Stimulated activated CD4-positive, alpha-beta T cell treated with anti-CD3 and anti-CD28 coated beads, Interleukin-15, amount 100 ng/mL, for 24 hours (primary cell): ENCODE data around the gene ROMO1.
"Not testable (repeated sequence)": the region's sequence is repeated elsewhere in the genome, so short reads cannot be mapped to it uniquely, and the experiment has no call there.

Experiments
- DNase-seq: peaks from one replicate; pipeline ENCODE4 v3.0.0-alpha.2; 2020

Gene ROMO1

DNA sequence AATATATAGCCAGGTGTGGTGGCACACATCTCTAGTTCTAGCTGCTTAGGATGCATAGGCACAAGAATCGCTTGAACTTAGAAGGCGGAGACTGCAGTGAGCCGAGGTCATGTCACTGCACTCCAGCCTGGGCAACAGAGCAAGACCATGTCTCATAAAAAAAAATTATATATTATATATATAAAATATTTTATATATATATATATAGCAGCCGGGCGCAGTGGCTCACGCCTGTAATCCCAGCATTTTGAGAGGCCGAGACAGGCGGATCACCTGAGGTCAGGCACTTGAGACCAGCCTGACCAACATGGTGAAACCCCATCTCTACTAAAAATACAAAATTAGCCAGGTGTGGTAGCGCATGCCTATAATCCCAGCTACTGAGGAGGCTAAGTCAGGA lies 13.8 kb upstream of the ROMO1 start:
- DNase-seq = not testable (repeated sequence)

DNA sequence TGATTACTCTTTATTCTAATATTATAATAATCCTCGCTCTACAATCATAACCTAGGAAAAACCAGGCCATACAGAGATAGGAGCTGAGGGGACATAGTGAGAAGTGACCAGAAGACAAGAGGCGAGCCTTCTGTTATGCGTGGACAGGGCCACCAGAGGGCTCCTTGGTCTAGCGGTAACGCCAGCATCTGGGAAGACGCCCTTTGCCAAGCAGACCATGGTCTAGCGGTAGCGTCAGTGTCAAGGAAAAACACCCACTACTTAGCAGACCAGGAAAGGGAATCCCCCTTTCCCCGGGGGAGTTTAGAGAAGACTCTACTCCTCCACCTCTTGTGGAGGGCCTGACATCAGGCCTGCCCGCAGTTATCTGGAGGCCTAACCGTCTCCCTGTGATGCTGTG lies 12.3 kb upstream of the ROMO1 start:
- not testable (repeated sequence) for DNase-seq

GRCh38 chr20:35690265-35690664 lies 8.9 kb upstream of the ROMO1 start:
- DNase-seq = no peak

GRCh38 chr20:35695245-35695749 lies 3.9 kb upstream of the ROMO1 start:
- DNase-seq = no peak

- DNase-seq = no peak
Observed at GRCh38 chr20:35695978-35696377, 3.2 kb upstream of the ROMO1 start.

GRCh38 chr20:35697696-35698297 lies 1.4 kb upstream of the ROMO1 start:
- DNase-seq = no peak

DNA sequence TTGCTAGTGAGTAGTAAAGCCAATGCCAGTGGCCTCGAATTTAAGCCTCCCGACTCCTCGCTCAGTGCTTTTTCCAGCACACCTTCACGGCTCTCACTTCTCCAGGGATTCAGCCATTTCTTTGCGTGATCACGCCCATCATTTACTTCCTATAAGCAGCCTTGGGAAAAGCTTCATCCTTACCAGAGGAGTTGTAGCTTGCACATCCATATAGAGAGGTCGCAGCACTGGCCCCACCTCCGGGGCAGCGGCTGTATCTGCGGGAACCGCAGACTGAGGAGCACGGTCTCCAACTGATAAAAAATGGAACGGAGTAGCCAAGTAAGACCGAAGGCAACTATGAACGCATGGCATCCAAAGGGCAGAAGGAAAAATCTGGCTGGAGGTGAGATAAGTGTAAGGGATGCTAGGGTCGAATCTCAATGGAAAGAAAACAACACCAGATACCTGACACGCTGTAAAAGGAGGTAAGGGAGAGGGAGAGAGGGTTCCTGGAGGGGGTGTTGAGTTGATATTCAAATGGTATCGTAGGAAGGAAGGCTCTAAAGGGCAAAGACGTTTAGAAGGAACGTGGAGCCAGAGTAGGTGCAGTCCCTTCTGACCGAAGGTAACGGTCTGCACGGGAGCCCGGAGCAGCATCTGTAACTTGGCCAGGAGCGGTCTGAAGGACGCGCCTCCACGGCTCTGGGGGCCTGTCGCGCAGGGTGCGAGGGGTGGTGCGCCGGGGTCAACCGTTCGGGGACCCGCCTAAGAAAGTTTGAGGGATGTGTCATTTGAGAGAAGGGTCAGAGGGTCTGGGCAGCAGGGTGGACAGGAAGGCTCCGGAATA lies 693 bp upstream of the ROMO1 start:
- peak; percentile 15 for DNase-seq

- no peak for DNase-seq
Observed at GRCh38 chr20:35699957-35700624, 886 bp downstream of the ROMO1 start.

- no peak for DNase-seq
Observed at GRCh38 chr20:35700625-35701148, 1.5 kb downstream of the ROMO1 start.

DNA sequence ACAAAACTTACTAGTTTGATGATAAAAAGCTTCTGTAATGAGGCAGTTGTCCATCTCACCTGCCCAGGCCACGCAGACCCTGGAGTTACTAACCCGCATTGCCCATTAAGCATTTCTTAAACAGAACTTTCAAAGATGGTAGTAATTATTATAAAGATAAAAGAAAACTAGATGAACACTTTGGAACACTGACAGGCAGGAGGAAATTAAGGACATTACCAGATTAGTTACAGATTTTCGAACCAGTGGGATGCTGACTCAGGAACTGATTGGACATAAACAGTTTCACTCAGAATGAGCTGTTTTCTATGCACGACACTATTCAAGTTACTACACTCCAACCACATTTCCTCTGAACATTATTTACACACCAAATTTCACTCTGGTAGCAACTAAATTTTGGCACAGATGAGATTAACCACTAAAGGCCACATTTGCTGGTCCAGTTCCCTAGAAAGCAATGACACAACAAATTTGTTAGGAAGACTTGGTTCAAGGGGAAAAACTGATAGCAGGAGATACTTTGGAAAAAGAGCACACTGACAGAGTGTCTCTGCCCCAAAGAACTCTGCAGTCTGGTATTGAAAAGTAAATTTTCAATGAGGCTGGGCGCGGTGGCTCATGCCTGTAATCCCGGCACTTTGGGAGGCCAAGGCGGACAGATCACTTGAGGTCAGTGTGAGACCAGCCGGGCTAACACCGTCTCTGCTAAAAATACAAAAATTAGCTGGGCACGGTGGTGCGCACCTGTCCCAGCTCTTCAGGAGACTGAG lies 3.0 kb downstream of the ROMO1 start:
- DNase-seq = no peak

GRCh38 chr20:35702824-35703695 lies 3.9 kb downstream of the ROMO1 start:
- no peak for DNase-seq

- DNase-seq = no peak
Observed at GRCh38 chr20:35704514-35705261, 5.5 kb downstream of the ROMO1 start.

DNA sequence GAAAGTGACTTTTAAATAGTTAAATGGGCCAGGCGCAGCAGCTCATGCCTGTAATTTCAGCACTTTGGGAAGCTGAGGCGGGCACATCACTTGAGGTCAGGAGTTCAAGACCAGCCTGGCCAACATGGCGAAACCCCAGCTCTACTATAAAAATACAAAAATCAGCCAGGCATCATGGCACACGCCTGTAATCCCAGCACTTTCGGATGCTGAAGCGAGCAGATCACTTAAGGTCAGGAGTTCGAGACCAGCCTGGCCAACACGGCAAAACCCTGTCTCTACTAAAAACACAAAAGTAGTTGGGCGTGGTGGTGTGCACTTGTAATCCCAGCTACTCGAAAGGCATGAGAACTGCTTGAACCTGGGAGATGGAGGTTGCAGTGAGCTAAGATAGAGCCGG lies 6.7 kb downstream of the ROMO1 start:
- not testable (repeated sequence) for DNase-seq

- not testable (repeated sequence) for DNase-seq
Observed at GRCh38 chr20:35706591-35707529, 7.7 kb downstream of the ROMO1 start.

GRCh38 chr20:35708502-35708901 lies 9.3 kb downstream of the ROMO1 start:
- DNase-seq = no peak

DNA sequence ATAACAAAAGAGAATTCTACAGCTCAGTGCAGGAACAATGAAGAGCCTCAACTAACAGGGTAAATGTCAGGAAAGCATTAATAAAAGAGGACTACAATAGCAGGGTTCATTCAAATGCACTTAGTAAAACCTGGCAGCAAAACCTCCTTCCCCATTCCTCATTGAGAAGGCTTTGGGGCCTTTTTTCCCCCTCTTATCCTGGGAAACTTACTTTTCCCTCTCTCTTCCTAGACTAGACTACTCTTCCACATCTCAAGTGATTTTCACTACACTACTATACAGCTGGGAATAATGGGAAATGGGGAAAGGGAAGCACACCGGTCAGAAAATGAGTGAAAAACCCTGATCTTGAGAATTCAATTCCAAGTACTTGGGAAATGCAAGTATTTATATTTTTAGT lies 10.1 kb downstream of the ROMO1 start:
- DNase-seq = no peak

DNA sequence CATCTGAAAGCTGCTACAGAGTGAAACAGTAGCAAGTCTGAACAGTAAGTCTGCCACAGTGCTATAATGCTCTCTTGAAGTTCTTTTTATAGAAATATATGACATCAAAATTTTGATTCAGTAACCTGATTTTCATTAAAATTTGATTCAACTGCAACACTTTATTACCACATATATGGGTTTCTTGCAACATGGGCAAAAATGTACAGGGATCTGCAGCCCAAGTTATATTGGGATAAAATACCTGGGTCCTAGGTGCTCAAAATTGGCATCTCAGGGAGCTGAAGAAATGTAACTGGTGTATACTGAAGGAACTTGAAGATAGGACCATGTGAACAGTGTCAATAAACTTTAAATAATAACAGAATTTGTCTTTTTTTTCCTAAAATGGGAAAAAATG lies 10.8 kb downstream of the ROMO1 start:
- no peak for DNase-seq

DNA sequence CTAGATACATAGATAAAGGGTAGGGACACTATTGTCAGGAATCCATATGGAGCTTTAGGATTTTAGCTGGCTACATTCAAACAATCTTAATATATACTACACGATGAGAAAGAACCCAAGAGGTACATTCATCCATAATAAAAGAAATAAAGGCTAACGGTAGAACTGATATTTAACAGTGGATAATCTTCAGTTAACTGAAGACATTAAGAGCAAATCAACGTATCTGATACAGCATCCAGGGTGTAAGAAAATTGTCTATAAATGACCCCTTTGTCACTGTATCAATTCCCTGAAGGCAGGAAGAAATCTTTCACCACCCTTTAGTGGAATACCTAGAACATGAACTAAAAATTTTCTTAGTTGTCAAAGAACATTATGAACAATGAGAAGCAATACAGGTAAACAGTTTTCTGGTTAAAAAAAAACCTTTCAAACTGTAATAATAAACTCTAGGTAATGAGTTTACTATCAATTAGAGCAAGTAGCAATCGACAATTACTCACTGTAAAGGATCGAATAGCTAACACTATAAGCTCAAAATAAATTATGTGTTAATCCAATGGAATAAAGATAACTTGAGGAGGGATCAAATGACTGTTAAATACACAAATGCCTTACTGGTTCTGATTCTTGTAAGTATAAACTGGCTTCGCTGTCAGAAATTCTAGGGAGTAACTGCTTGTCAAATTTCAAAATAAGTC lies 11.8 kb downstream of the ROMO1 start:
- no peak for DNase-seq

DNA sequence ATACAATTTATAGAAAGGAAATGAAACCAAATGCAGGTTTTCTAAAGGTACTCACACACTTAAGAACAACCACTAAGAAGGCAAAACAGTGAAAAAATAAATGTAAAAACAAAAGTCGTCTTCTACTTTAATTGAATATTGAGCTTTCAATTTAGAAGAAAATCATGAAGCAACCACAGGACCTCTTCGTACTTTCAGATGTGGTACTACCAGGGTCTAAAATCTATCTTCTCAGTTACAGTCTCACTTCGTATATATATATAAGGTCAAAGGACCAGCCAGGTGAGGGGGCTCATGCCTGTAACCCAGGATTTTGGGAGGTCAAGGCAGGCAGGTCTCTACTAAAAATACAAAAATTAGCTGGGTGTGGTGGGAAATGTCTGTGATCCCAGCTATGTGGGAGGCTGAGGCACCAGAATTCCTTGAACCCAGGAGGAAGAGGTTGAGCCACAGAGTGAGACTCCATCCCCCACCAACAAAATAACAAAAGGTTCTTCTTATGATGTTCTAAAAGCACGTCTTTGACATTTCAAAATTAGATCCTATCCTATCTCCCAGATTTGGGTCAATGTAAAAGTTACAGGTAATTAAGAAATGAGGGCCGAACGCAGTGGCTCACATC lies 12.5 kb downstream of the ROMO1 start:
- DNase-seq = no peak
